ENCODE data around the gene CTPS2. TPM values are rescaled to one million over a fixed set of nuclear protein-coding genes. Genes with fewer than 3 reads are reported as not detected.
"Not testable (repeated sequence)": the region's sequence is repeated elsewhere in the genome, so short reads cannot be mapped to it uniquely, and the experiment has no call there.

CTPS2 gene
- 20.7 and 22.3 TPM in 2 replicates for total RNA-seq (2022)
- Bru-seq, nascent RNA = percentile 65 among the genes with signal in this experiment
- BruChase-seq, experiment 1, labeled RNA remaining after a 2-hour chase = percentile 67 among the genes with signal in this experiment
- percentile 67 among the genes with signal in this experiment for BruChase-seq, experiment 2, labeled RNA remaining after a 6-hour chase
- long read RNA-seq, transcript CTPS2-201 (19 exons, 3,629 nt) = major isoform, 23 of 51 reads
- long read RNA-seq, transcript CTPS2-202 (19 exons, 3,526 nt) = minor isoform, 6 of 51 reads
- long read RNA-seq, partial matches to known transcripts = 2 of 51 reads
- long read RNA-seq, other reads (novel, unspliced or antisense) = 20 of 51 reads

- Histone ChIP-seq H3K9me3 (no peaks in the 10 kb centered on the region), H3K36me3 (ENCODE audit: control insufficient read depth, insufficient read depth, low read length) (no peaks in the 10 kb centered on the region), H3K27me3 (replicated peaks; ENCODE audit: control insufficient read depth, insufficient read depth, low read length) (no peaks in the 10 kb centered on the region), H3K4me1 (no peaks in the 10 kb centered on the region), H3K4me3 (ENCODE audit: low read depth, low read length) (peak within 1 kb of the TSS; percentile 75)
- POLR2A ChIA-PET = interaction anchor here (0.6 to 1.0 kb wide), 2 partner anchors 10 to 30 kb away, joined by 3 to 4 read pairs; no protein-coding TSS in a partner anchor
- no peaks in the 10 kb centered on the region for H3K4me1 Mint-ChIP-seq (ENCODE audit: low read depth, unreplicated experiment)
- peaks cover 5% of the 10 kb centered on the region for H3K36me3 Mint-ChIP-seq (ENCODE audit: insufficient read depth, unreplicated experiment)
- TF ChIP-seq CTCF (IDR thresholded peaks at IDR 0.05; ENCODE audit: insufficient read depth in 1 of 2, low read depth in 1 of 2, low read length in 1 of 2, severe bottlenecking in 1 of 2, unreplicated experiment in 1 of 2) = no peak
- H3K27ac Mint-ChIP-seq (ENCODE audit: unreplicated experiment) = peak within 1 kb of the TSS; percentile 79
- peak within 1 kb of the TSS; percentile 83 for H3K4me3 Mint-ChIP-seq (ENCODE audit: unreplicated experiment)
- DNase-seq = peak; percentile 65 to 71
- no peaks in the 10 kb centered on the region for H3K27me3 Mint-ChIP-seq (ENCODE audit: insufficient read depth, unreplicated experiment)
- no peaks in the 10 kb centered on the region for H3K9me3 Mint-ChIP-seq (ENCODE audit: unreplicated experiment)
- CTCF ChIA-PET = interaction anchor here (0.7 kb wide), 1 partner anchor 1410 kb away, joined by 7 read pairs; no protein-coding TSS in a partner anchor
- BruUV-seq (replicated peaks) = no TSS peak
- intact Hi-C loops (cut with micrococcal nuclease; ENCODE audit: unreplicated experiment) = loop anchor here (10.0 kb wide), 1 partner anchor 858 kb away; the partner anchor contains the start of gene AP1S2
These were observed at the start of gene CTPS2 for GRCh38 chrX:16712548-16713155. CTPS2 (minus strand) TSS chrX:16712669; CDS start chrX:16702902, 9,767 bp downstream.

GRCh38 chrX:16761500-16761899, 49.0 kb upstream of the CTPS2 start:
- POLR2A ChIA-PET; DNase-seq; H3K9me3 Mint-ChIP-seq (ENCODE audit: unreplicated experiment); H3K4me1 Mint-ChIP-seq (ENCODE audit: low read depth, unreplicated experiment); H3K27ac Mint-ChIP-seq (ENCODE audit: unreplicated experiment); H3K27me3 ChIP-seq (replicated peaks; ENCODE audit: control insufficient read depth, insufficient read depth, low read length); H3K4me1 ChIP-seq; H3K4me3 Mint-ChIP-seq (ENCODE audit: unreplicated experiment); H3K36me3 ChIP-seq (ENCODE audit: control insufficient read depth, insufficient read depth, low read length); H3K4me3 ChIP-seq (ENCODE audit: low read depth, low read length); CTCF ChIA-PET; intact Hi-C loops (cut with micrococcal nuclease; ENCODE audit: unreplicated experiment); H3K9me3 ChIP-seq; H3K27me3 Mint-ChIP-seq (ENCODE audit: insufficient read depth, unreplicated experiment); BruUV-seq (replicated peaks): not testable (repeated sequence)
- peaks cover 32% of the 10 kb centered on the region for H3K36me3 Mint-ChIP-seq (ENCODE audit: insufficient read depth, unreplicated experiment)

GRCh38 chrX:16756724-16757123, 44.3 kb upstream of the CTPS2 start:
- Histone ChIP-seq H3K4me3 (ENCODE audit: low read depth, low read length) (no peak overlapping the region), H3K36me3 (ENCODE audit: control insufficient read depth, insufficient read depth, low read length) (no peaks in the 10 kb centered on the region), H3K27me3 (replicated peaks; ENCODE audit: control insufficient read depth, insufficient read depth, low read length) (no peaks in the 10 kb centered on the region), H3K9me3 (no peaks in the 10 kb centered on the region), H3K4me1 (no peaks in the 10 kb centered on the region)
- POLR2A ChIA-PET = no interaction called here
- Mint-ChIP-seq H3K4me1 (ENCODE audit: low read depth, unreplicated experiment) (no peaks in the 10 kb centered on the region), H3K27ac (ENCODE audit: unreplicated experiment) (no peak overlapping the region), H3K9me3 (ENCODE audit: unreplicated experiment) (no peaks in the 10 kb centered on the region), H3K27me3 (ENCODE audit: insufficient read depth, unreplicated experiment) (no peaks in the 10 kb centered on the region), H3K4me3 (ENCODE audit: unreplicated experiment) (no peak overlapping the region), H3K36me3 (ENCODE audit: insufficient read depth, unreplicated experiment) (peaks cover 55% of the 10 kb centered on the region)
- CTCF ChIA-PET = no interaction called here
- TF ChIP-seq CTCF (IDR thresholded peaks at IDR 0.05; ENCODE audit: insufficient read depth in 1 of 2, low read depth in 1 of 2, low read length in 1 of 2, severe bottlenecking in 1 of 2, unreplicated experiment in 1 of 2) = no peak
- intact Hi-C loops (cut with micrococcal nuclease; ENCODE audit: unreplicated experiment) = no loop called here
- no peak for DNase-seq
- no TSS peak for BruUV-seq (replicated peaks)
